Cardiac muscle cell (in vitro differentiated cells and primary cell): ENCODE data around the gene CXCR3. TPM values are rescaled to one million over a fixed set of nuclear protein-coding genes. Genes with fewer than 3 reads are reported as not detected.

Experiments
- DNase-seq, 2 donors: peaks; one replicate each; pipeline versions ENCODE4 v3.0.0 to v3.0.0-alpha.2; 2010 to 2017; ENCODE audit warnings: low read depth in 1 of 2, low spot score in 1 of 2
- H3K27ac ChIP-seq: fragments of 200-600 bp; sonication (generic); 2 replicates; pipeline ENCODE4 v1.5.1; 2016
- H3K27me3 ChIP-seq: fragments of 200-600 bp; sonication (generic); 2 replicates; pipeline ENCODE4 v1.6.0; 2016; ENCODE audit warnings: control low read depth
- H3K36me3 ChIP-seq: fragments of 200-600 bp; sonication (generic); 2 replicates; pipeline ENCODE4 v1.5.1; 2016; ENCODE audit warnings: control low read depth
- H3K4me1 ChIP-seq: fragments of 200-600 bp; sonication (generic); 2 replicates; pipeline ENCODE4 v1.8.1; 2017; ENCODE audit warnings: low read depth, mild to moderate bottlenecking, mixed run types
- H3K4me3 ChIP-seq: fragments of 200-600 bp; sonication (generic); 2 replicates; pipeline ENCODE4 v1.5.1; 2016; ENCODE audit warnings: mild to moderate bottlenecking
- H3K9me3 ChIP-seq: fragments of 200-600 bp; sonication (generic); 2 replicates; pipeline ENCODE4 v1.5.1; 2017; ENCODE audit warnings: low read depth, mild to moderate bottlenecking, control low read depth
- CTCF ChIP-seq: IDR thresholded peaks from 2 replicates; pipeline ENCODE4 v1.5.1; 2012; ENCODE audit warnings: low read depth, mild to moderate bottlenecking, low read length
- polyA plus RNA-seq: library from polyadenylated mRNA; unstranded; fragments of >200 nt; fragmentation: Nextera tagmentation; extraction: Ambion mirVana; gene quantifications from 2 replicates; pipeline ENCODE4 v1.2.1, GENCODE V29; 2016
- total RNA-seq: library from RNA; depleted of rRNA; stranded (reverse); fragments of >200 nt; gene quantifications from 2 replicates; pipeline ENCODE4 v1.2.3, GENCODE V29; 2016

The CXCR3 gene
- total and polyA plus RNA-seq, 2 experiments from 2014 or later: not detected

- H3K27me3 ChIP-seq: no peaks in the 10 kb centered on the region
- no peak for DNase-seq
- H3K27ac ChIP-seq: no peak overlapping the region
- no peak overlapping the region for H3K4me3 ChIP-seq
- H3K9me3 ChIP-seq: no peaks in the 10 kb centered on the region
- no peaks in the 10 kb centered on the region for H3K4me1 ChIP-seq
- no peak for TF ChIP-seq CTCF
- no peaks in the 10 kb centered on the region for H3K36me3 ChIP-seq
Observed at GRCh38 chrX:71625471-71625870, 7.2 kb upstream of the CXCR3 start.

- DNase-seq: no peak
- Histone ChIP-seq H3K27me3 (no peaks in the 10 kb centered on the region), H3K36me3 (no peaks in the 10 kb centered on the region), H3K27ac (no peak overlapping the region), H3K4me3 (no peak overlapping the region), H3K4me1 (no peaks in the 10 kb centered on the region), H3K9me3 (no peaks in the 10 kb centered on the region)
- TF ChIP-seq CTCF: no peak
Observed at GRCh38 chrX:71623714-71624113, 5.4 kb upstream of the CXCR3 start.

- Histone ChIP-seq H3K27ac (peak overlapping the region; percentile 88), H3K27me3 (no peaks in the 10 kb centered on the region), H3K36me3 (no peaks in the 10 kb centered on the region), H3K4me1 (no peaks in the 10 kb centered on the region), H3K4me3 (no peak overlapping the region), H3K9me3 (no peaks in the 10 kb centered on the region)
- DNase-seq: peak; percentile 64 to 83
- peak; percentile 40 for TF ChIP-seq CTCF
Observed at GRCh38 chrX:71622576-71623450, 4.5 kb upstream of the CXCR3 start.

- Histone ChIP-seq H3K36me3 (no peaks in the 10 kb centered on the region), H3K27ac (peak overlapping the region; percentile 88)
Observed at GRCh38 chrX:71622032-71622575, 3.8 kb upstream of the CXCR3 start.

GRCh38 chrX:71621603-71622002 is 3.3 kb upstream of the CXCR3 start:
- Histone ChIP-seq H3K27me3 (no peaks in the 10 kb centered on the region), H3K9me3 (no peaks in the 10 kb centered on the region), H3K27ac (no peak overlapping the region), H3K4me1 (no peaks in the 10 kb centered on the region), H3K4me3 (no peak overlapping the region), H3K36me3 (no peaks in the 10 kb centered on the region)
- TF ChIP-seq CTCF: no peak
- DNase-seq: peak in 1 of 2 donors; percentile 20

More at GRCh38 chrX:71622032-71622575, 3.8 kb upstream of the CXCR3 start:
- no peaks in the 10 kb centered on the region for H3K9me3 ChIP-seq
- H3K27me3 ChIP-seq: no peaks in the 10 kb centered on the region
- no peak overlapping the region for H3K4me3 ChIP-seq
- no peak for TF ChIP-seq CTCF
- DNase-seq: no peak
- no peaks in the 10 kb centered on the region for H3K4me1 ChIP-seq
